OCI-LY1 (cell line): ENCODE data around the gene ZNF618.

Experiments
- EZH2 ChIP-seq: fragments of 200-600 bp; sonication (generic), shearing (Covaris generic); IDR thresholded peaks from 2 replicates; pipeline ENCODE4 v1.8.0; 2017; ENCODE audit warnings: borderline replicate concordance, mixed run types, mild to moderate bottlenecking, antibody characterized with exemption, low read length, moderate library complexity, mixed read lengths
- TF ChIP-seq, protein P1 (sequence below): fragments of 200-600 bp; sonication (generic), shearing (Covaris generic); IDR thresholded peaks from 2 replicates; pipeline ENCODE4 v1.5.1; 2017; ENCODE audit warnings: mild to moderate bottlenecking, antibody characterized with exemption, low read length, moderate library complexity, mixed read lengths

DNA sequence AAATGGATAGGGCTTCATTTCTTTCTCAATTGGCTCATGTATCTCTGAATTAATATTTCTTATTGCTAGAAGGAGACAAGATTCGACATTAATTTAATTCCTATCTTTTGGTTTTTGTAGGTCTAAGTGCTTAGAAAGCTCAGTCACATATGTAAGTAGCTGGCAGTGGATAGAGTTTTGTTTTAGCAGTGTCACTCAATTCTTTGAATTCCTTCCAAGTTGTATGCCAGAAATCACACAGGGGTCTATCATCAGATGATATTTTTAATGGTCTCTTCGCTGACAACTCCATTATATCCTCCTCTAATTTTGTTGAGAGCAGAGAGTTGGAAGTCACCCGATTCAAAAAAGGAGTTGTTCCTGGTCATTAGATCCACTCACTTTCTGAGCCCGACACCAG, 119.3 kb downstream of the ZNF618 start:
- TF ChIP-seq, protein P1, sequence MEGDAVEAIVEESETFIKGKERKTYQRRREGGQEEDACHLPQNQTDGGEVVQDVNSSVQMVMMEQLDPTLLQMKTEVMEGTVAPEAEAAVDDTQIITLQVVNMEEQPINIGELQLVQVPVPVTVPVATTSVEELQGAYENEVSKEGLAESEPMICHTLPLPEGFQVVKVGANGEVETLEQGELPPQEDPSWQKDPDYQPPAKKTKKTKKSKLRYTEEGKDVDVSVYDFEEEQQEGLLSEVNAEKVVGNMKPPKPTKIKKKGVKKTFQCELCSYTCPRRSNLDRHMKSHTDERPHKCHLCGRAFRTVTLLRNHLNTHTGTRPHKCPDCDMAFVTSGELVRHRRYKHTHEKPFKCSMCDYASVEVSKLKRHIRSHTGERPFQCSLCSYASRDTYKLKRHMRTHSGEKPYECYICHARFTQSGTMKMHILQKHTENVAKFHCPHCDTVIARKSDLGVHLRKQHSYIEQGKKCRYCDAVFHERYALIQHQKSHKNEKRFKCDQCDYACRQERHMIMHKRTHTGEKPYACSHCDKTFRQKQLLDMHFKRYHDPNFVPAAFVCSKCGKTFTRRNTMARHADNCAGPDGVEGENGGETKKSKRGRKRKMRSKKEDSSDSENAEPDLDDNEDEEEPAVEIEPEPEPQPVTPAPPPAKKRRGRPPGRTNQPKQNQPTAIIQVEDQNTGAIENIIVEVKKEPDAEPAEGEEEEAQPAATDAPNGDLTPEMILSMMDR = no peak
- TF ChIP-seq EZH2 = no peak
